Smooth muscle cell (in vitro differentiated cells): ENCODE results near the gene TNS1. TPM values are rescaled to one million over a fixed set of nuclear protein-coding genes. Genes with fewer than 3 reads are reported as not detected.
A peak's percentile ranks its signal among the peaks of the same experiment; 100 is the strongest.
"Not testable (repeated sequence)": the region's sequence is repeated elsewhere in the genome, so short reads cannot be mapped to it uniquely, and the experiment has no call there.

ENCODE experiments used
- DNase-seq: peaks from one replicate; lab custom pipeline; 2025; ENCODE audit not compliant: unreplicated experiment; lab: John Stamatoyannopoulos, UW
- H2AFZ ChIP-seq: fragments of 200-600 bp; sonication (generic); 2 replicates; pipeline ENCODE4 v1.6.0; 2016; ENCODE audit warnings: antibody characterized with exemption, low read depth, mild to moderate bottlenecking
- H3F3A ChIP-seq: fragments of 200-600 bp; sonication (generic); 2 replicates; pipeline ENCODE4 v1.6.0; 2017; ENCODE audit warnings: antibody characterized with exemption, low read depth
- H3K27ac ChIP-seq: fragments of 200-600 bp; sonication (generic); 2 replicates; pipeline ENCODE4 v1.5.1; 2016; ENCODE audit warnings: low read depth, mild to moderate bottlenecking
- H3K27me3 ChIP-seq: fragments of 200-600 bp; sonication (generic); 2 replicates; pipeline ENCODE4 v1.6.1; 2016; ENCODE audit warnings: low read depth, mild to moderate bottlenecking
- H3K36me3 ChIP-seq: fragments of 200-600 bp; sonication (generic); 2 replicates; pipeline ENCODE4 v1.5.1; 2016; ENCODE audit warnings: low read depth
- H3K4me1 ChIP-seq: fragments of 200-600 bp; sonication (generic); 2 replicates; pipeline ENCODE4 v1.5.1; 2016; ENCODE audit warnings: low read depth
- H3K4me2 ChIP-seq: fragments of 200-600 bp; sonication (generic); 2 replicates; pipeline ENCODE4 v1.6.0; 2016; ENCODE audit warnings: mild to moderate bottlenecking
- H3K4me3 ChIP-seq: fragments of 200-600 bp; sonication (generic); 2 replicates; pipeline ENCODE4 v1.5.1; 2016; ENCODE audit warnings: mild to moderate bottlenecking
- H3K79me2 ChIP-seq: fragments of 200-600 bp; sonication (generic); 2 replicates; pipeline ENCODE4 v1.6.0; 2016; ENCODE audit warnings: low read depth, mild to moderate bottlenecking
- H3K9ac ChIP-seq: fragments of 200-600 bp; sonication (generic); 2 replicates; pipeline ENCODE4 v1.6.0; 2016; ENCODE audit warnings: low read depth
- H3K9me3 ChIP-seq: fragments of 200-600 bp; sonication (generic); replicated peaks from 2 replicates; pipeline ENCODE4 v1.5.1; 2016; ENCODE audit warnings: low read depth
- H4K20me1 ChIP-seq: fragments of 200-600 bp; sonication (generic); 2 replicates; pipeline ENCODE4 v1.6.0; 2016; ENCODE audit warnings: low read depth
- WGBS: methylation state at CpG from one replicate; pipeline ENCODE4 v1.1.7; 2016; ENCODE audit warnings: low lambda C conversion rate; 5-methylcytosine and 5-hydroxymethylcytosine counted together
- polyA plus RNA-seq: library from polyadenylated mRNA; unstranded; fragments of >200 nt; fragmentation: Nextera tagmentation; extraction: Ambion mirVana; gene quantifications from 2 replicates; pipeline ENCODE4 v1.2.1, GENCODE V29; 2016
- total RNA-seq: library from RNA; depleted of rRNA; stranded (reverse); fragments of >200 nt; gene quantifications from 2 replicates; pipeline ENCODE4 v1.2.3, GENCODE V29; 2014
- TF ChIP-seq, protein P1 (sequence below): fragments of 200-600 bp; sonication (generic); IDR thresholded peaks from 2 replicates; pipeline ENCODE4 v1.5.1; 2017; ENCODE audit warnings: borderline replicate concordance, mild to moderate bottlenecking, antibody characterized with exemption; ENCODE audit not compliant: insufficient read depth, poor library complexity, severe bottlenecking

Gene TNS1
- total RNA-seq (61.5 and 67.7 TPM in 2 replicates), polyA plus RNA-seq (45.0 and 52.3 TPM in 2 replicates)

DNA sequence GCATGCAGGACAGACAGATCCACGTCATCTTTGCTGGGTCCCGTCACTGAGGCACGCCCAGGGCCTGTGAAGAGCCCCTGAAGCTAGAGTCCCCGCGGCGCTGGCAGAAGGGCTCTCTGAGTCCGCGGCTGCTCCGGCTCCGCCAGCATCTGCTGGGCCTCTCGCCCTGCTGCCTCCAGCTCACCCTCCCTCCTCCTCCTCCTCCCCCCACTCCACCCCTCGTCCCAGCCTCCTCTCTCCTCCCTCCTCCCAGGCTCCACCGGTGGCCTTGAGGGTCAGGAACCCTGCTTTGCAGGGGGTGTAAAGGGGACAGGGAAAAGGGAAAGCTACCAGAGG is at the start of gene TNS1:
Gene TNS1 (minus strand): TSS at position 151 of the 336 bp plus-strand sequence. CDS start 123 bp downstream, at position 28.
- Histone ChIP-seq H3K4me2 (peak within 1 kb of the TSS; percentile 93), H3K4me1 (peaks cover 37% of the 10 kb centered on the region), H3K4me3 (peak within 1 kb of the TSS; percentile 50), H3K79me2 (peaks cover 58% of the 10 kb centered on the region), H3K27ac (peak within 1 kb of the TSS; percentile 97), H3F3A (peaks cover 39% of the 10 kb centered on the region), H4K20me1 (peaks cover 35% of the 10 kb centered on the region), H3K9ac (peak within 1 kb of the TSS; percentile 29), H3K9me3 (no peaks in the 10 kb centered on the region), H2AFZ (no peak within 1 kb of the TSS), H3K27me3 (no peaks in the 10 kb centered on the region), H3K36me3 (no peaks in the 10 kb centered on the region)
- TF ChIP-seq, protein P1, sequence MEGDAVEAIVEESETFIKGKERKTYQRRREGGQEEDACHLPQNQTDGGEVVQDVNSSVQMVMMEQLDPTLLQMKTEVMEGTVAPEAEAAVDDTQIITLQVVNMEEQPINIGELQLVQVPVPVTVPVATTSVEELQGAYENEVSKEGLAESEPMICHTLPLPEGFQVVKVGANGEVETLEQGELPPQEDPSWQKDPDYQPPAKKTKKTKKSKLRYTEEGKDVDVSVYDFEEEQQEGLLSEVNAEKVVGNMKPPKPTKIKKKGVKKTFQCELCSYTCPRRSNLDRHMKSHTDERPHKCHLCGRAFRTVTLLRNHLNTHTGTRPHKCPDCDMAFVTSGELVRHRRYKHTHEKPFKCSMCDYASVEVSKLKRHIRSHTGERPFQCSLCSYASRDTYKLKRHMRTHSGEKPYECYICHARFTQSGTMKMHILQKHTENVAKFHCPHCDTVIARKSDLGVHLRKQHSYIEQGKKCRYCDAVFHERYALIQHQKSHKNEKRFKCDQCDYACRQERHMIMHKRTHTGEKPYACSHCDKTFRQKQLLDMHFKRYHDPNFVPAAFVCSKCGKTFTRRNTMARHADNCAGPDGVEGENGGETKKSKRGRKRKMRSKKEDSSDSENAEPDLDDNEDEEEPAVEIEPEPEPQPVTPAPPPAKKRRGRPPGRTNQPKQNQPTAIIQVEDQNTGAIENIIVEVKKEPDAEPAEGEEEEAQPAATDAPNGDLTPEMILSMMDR = no peak
- DNase-seq = no peak
- 9% methylated on average over 11 of the region's 13 CpGs for WGBS

- Histone ChIP-seq H3K4me1 (no peaks in the 10 kb centered on the region), H3K79me2 (no peaks in the 10 kb centered on the region), H3K4me2 (no peak overlapping the region), H3K9me3 (no peaks in the 10 kb centered on the region), H3K27ac (no peak overlapping the region), H2AFZ (no peak overlapping the region), H4K20me1 (no peaks in the 10 kb centered on the region), H3K9ac (no peak overlapping the region), H3K36me3 (no peaks in the 10 kb centered on the region), H3K4me3 (no peak overlapping the region), H3K27me3 (peaks cover 20% of the 10 kb centered on the region), H3F3A (no peaks in the 10 kb centered on the region)
- DNase-seq = no peak
- TF ChIP-seq, protein P1 = no peak
- 96% methylated on average over 3 of the region's 3 CpGs for WGBS
Observed at GRCh38 chr2:218051903-218052302, 49.1 kb upstream of the TNS1 start.

- Histone ChIP-seq H3K4me1 (no peaks in the 10 kb centered on the region), H2AFZ (no peak overlapping the region), H3K9ac (no peak overlapping the region), H3K9me3 (no peaks in the 10 kb centered on the region), H3K27ac (no peak overlapping the region), H3F3A (no peaks in the 10 kb centered on the region), H3K36me3 (no peaks in the 10 kb centered on the region), H4K20me1 (no peaks in the 10 kb centered on the region), H3K4me3 (no peak overlapping the region), H3K4me2 (no peak overlapping the region), H3K79me2 (no peaks in the 10 kb centered on the region), H3K27me3 (peaks cover 20% of the 10 kb centered on the region)
- DNase-seq = no peak
- WGBS = 84% methylated on average over 8 of the region's 8 CpGs
- TF ChIP-seq, protein P1 = no peak
Observed at GRCh38 chr2:218047536-218048225, 44.9 kb upstream of the TNS1 start.

GRCh38 chr2:218046238-218046637 is 43.4 kb upstream of the TNS1 start:
- Histone ChIP-seq H4K20me1 (no peaks in the 10 kb centered on the region), H3K4me2 (no peak overlapping the region), H3K27me3 (peaks cover 22% of the 10 kb centered on the region), H3F3A (no peaks in the 10 kb centered on the region), H3K4me1 (no peaks in the 10 kb centered on the region), H3K9me3 (no peaks in the 10 kb centered on the region), H3K27ac (no peak overlapping the region), H3K9ac (no peak overlapping the region), H2AFZ (no peak overlapping the region), H3K79me2 (no peaks in the 10 kb centered on the region), H3K36me3 (no peaks in the 10 kb centered on the region), H3K4me3 (no peak overlapping the region)
- DNase-seq = no peak
- 87% methylated on average over 4 of the region's 4 CpGs for WGBS
- TF ChIP-seq, protein P1 = no peak

DNA sequence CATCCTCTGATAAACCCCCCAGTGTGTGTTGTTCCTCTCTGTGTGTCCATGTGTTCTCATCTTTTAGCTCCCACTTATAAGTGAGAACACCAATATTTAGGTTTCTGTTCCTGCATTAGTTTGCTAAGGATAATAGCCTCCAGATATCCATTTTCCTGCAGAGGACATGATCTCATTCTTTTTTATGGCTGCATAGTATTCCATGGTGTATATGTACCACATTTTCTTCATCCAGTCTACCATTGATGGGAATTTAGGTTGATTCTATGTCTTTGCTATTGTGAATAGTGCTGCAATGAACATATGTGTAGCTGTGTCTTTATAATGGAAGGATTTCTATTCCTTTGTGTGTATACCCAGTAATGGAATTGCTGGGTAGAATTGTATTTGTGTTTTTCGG is 41.8 kb upstream of the TNS1 start:
- not testable (repeated sequence) for H3K9me3 ChIP-seq, H3K9ac ChIP-seq, H3K79me2 ChIP-seq, H3K36me3 ChIP-seq, H3K27ac ChIP-seq, H3K4me2 ChIP-seq, DNase-seq, H3K4me3 ChIP-seq, H3F3A ChIP-seq, H4K20me1 ChIP-seq, H2AFZ ChIP-seq, H3K4me1 ChIP-seq
- H3K27me3 ChIP-seq = peaks cover 38% of the 10 kb centered on the region
- WGBS = 100% methylated on average over 1 of the region's 1 CpG
